Measurements from ENCODE around the gene SCRT2.
A peak's percentile ranks its signal among the peaks of the same experiment; 100 is the strongest.

Gene SCRT2

GRCh38 chr20:651713-652614 lies 23.6 kb downstream of the SCRT2 start:
- no peak for DNase-seq (ENCODE audit: low read depth)
- no peak for TF ChIP-seq CTCF (IDR thresholded peaks at IDR 0.05; ENCODE audit: control insufficient read depth, insufficient read depth, low read depth, low read length, missing control alignments)
- H3K4me3 ChIP-seq (ENCODE audit: control insufficient read depth, low read depth, low read length) = peak overlapping the region; percentile 98

DNA sequence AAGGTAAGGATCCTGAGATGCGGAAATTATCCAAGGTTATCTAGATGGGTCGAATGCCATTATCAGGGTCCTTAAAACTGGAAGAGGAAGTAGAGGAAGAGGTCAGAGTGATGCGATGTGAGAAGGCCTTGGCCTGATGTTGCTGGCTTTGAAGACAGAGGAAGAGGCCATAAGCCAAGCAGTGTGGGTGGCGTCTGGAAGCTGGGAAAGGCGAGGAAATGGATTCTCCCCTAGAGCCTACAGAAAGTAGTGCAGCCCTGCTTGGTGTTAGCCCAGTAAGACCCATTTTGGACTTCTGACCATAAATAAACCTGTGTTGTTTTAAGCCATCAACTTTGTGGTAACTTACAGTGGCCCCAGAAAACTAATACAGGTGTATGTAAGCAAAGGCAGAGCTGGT lies 24.6 kb downstream of the SCRT2 start:
- no peak for TF ChIP-seq CTCF (IDR thresholded peaks at IDR 0.05; ENCODE audit: control insufficient read depth, insufficient read depth, low read depth, low read length, missing control alignments)
- DNase-seq (ENCODE audit: low read depth) = no peak
- no peak overlapping the region for H3K4me3 ChIP-seq (ENCODE audit: control insufficient read depth, low read depth, low read length)

GRCh38 chr20:650281-650680 lies 25.3 kb downstream of the SCRT2 start:
- H3K4me3 ChIP-seq (ENCODE audit: control insufficient read depth, low read depth, low read length) = no peak overlapping the region
- no peak for TF ChIP-seq CTCF (IDR thresholded peaks at IDR 0.05; ENCODE audit: control insufficient read depth, insufficient read depth, low read depth, low read length, missing control alignments)
- DNase-seq (ENCODE audit: low read depth) = no peak

DNA sequence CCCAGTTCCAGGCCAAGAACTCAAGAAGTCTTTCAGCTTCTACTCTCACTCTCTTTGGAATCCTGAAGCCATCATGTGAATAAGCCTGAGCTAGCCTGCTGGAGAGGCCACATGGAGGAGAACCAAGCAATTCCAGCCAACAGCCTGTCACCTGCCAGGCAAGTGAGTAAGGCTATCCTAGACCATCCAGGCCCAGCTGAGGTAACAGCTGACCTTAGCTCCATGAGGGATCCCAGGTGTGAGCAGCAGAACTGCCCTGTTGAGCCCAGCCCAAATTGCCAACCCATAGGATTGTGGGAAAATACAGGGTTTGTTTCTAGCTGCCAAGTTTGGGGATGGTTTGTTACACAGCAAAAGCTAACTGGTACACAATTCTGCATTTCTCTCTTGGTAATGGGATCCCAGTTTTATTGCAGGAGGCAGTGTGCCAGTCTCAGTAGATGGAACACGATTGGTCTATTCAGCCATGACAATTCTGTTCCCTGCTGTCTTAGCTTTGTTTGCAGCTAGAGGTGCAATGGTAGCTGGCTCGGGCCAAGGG lies 28.1 kb downstream of the SCRT2 start:
- TF ChIP-seq CTCF (IDR thresholded peaks at IDR 0.05; ENCODE audit: control insufficient read depth, insufficient read depth, low read depth, low read length, missing control alignments) = no peak
- H3K4me3 ChIP-seq (ENCODE audit: control insufficient read depth, low read depth, low read length) = no peak overlapping the region
- DNase-seq (ENCODE audit: low read depth) = no peak

DNA sequence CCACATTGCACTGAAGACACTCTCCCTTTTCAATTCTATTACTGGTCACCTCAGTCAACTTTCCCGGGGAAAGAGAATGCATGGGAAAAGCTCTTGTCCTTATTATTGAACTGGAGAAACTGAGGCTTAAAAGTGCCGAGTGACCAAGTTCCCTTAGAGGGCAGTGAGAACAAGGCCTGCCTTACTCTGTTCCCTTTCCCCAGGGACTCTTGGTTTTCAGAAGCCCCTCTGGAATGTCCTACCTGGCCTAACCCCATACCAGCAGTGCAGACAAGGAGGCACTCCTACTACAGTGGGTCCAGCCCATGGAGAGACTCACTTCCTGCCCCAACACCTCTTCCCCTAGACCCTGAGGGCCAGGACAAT lies 28.8 kb downstream of the SCRT2 start:
- no peak overlapping the region for H3K4me3 ChIP-seq (ENCODE audit: control insufficient read depth, low read depth, low read length)
- no peak for TF ChIP-seq CTCF (IDR thresholded peaks at IDR 0.05; ENCODE audit: control insufficient read depth, insufficient read depth, low read depth, low read length, missing control alignments)
- DNase-seq (ENCODE audit: low read depth) = no peak

DNA sequence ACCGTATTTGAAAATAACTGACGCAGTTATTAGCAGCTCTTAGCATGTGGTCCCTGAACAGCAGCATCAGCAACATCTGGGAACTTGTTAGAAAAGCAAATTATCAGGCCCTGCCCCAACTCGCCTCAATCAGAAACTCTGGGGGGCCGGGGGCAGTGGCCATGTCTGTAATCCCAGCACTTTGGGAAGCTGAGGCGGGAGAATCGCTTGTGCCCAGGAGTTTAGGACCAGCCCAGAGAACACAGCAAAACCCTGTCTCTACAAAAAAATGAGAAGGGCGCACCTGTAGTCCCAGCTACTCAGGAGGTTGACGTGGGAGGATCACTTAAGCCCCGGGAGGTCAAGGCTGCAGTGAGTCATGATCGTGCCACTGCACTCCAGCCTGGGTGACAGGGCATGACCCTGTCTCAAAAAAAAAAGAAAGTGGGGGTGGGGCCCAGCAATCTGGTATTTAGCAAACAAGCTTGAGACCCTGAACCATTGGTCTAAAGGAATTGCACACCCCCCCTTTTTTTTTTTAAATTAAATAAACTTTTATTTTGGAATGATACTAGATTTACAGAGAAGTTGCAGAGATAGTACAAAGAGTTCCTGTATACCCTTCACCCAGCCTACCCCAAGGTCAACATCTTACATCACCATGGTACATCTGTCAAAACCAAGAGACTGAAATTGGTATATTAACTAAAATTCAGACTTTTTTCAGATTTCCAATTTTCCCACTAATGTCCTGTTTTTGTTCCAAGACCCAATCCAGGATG lies 29.3 kb downstream of the SCRT2 start:
- no peak for TF ChIP-seq CTCF (IDR thresholded peaks at IDR 0.05; ENCODE audit: control insufficient read depth, insufficient read depth, low read depth, low read length, missing control alignments)
- no peak overlapping the region for H3K4me3 ChIP-seq (ENCODE audit: control insufficient read depth, low read depth, low read length)
- DNase-seq (ENCODE audit: low read depth) = no peak
